GM19238 (cell line): Measurements from ENCODE around the gene SAGE1.
"Not testable (repeated sequence)": the region's sequence is repeated elsewhere in the genome, so short reads cannot be mapped to it uniquely, and the experiment has no call there.

Experiments
- DNase-seq: peaks from one replicate; pipeline ENCODE4 v3.0.0; 2011; ENCODE audit warnings: low spot score; ENCODE audit not compliant: insufficient read length

The SAGE1 gene

GRCh38 chrX:135893294-135893817, at the start of gene SAGE1, which contains the start of gene CT45A10:
TSS of gene SAGE1 (plus strand) at chrX:135893716. CDS start at chrX:135896243, 2,527 bp downstream.
TSS of gene CT45A10 (minus strand) at chrX:135893444. CDS start at chrX:135885344, 8,100 bp downstream.
- DNase-seq = no peak

- not testable (repeated sequence) for DNase-seq
These were observed 39.1 kb upstream of the SAGE1 start, which contains the start of gene CT45A8 for GRCh38 chrX:135854438-135854837. TSS of gene CT45A8 (minus strand) at chrX:135854538. CDS start at chrX:135850783, 3,755 bp downstream.

GRCh38 chrX:135871712-135872111, 21.8 kb upstream of the SAGE1 start, which contains the start of gene CT45A9:
TSS of gene CT45A9 (minus strand) at chrX:135871812. CDS start at chrX:135868061, 3,751 bp downstream.
- not testable (repeated sequence) for DNase-seq

- DNase-seq = not testable (repeated sequence)
These were observed 10.8 kb upstream of the SAGE1 start for GRCh38 chrX:135882741-135883140.

- not testable (repeated sequence) for DNase-seq
These were observed 5.3 kb upstream of the SAGE1 start for GRCh38 chrX:135888230-135888629.

- DNase-seq = not testable (repeated sequence)
These were observed 4.5 kb upstream of the SAGE1 start for GRCh38 chrX:135888976-135889375.

- DNase-seq = no peak
These were observed 3.4 kb upstream of the SAGE1 start for GRCh38 chrX:135890087-135890585.

GRCh38 chrX:135892781-135893180, 735 bp upstream of the SAGE1 start:
- no peak for DNase-seq

- DNase-seq = no peak
These were observed 16.7 kb downstream of the SAGE1 start for GRCh38 chrX:135910251-135910650.

GRCh38 chrX:135914404-135914803, 20.9 kb downstream of the SAGE1 start:
- no peak for DNase-seq

- not testable (repeated sequence) for DNase-seq
These were observed 27.0 kb downstream of the SAGE1 start for GRCh38 chrX:135920516-135920915.

GRCh38 chrX:135923353-135923752, 29.8 kb downstream of the SAGE1 start:
- DNase-seq = no peak

- no peak for DNase-seq
These were observed 34.4 kb downstream of the SAGE1 start for GRCh38 chrX:135927897-135928296.

GRCh38 chrX:135931644-135932487, 38.4 kb downstream of the SAGE1 start:
- DNase-seq = peak; percentile 7

- DNase-seq = no peak
These were observed 51.0 kb downstream of the SAGE1 start for GRCh38 chrX:135944486-135944885.

GRCh38 chrX:135951291-135951690, 57.8 kb downstream of the SAGE1 start:
- DNase-seq = no peak
